ENCODE data around the gene CLCN2. TPM values are rescaled to one million over a fixed set of nuclear protein-coding genes. Genes with fewer than 3 reads are reported as not detected.

Gene CLCN2
- total RNA-seq, 1 experiment from 2014 or later = 21.6 TPM

DNA sequence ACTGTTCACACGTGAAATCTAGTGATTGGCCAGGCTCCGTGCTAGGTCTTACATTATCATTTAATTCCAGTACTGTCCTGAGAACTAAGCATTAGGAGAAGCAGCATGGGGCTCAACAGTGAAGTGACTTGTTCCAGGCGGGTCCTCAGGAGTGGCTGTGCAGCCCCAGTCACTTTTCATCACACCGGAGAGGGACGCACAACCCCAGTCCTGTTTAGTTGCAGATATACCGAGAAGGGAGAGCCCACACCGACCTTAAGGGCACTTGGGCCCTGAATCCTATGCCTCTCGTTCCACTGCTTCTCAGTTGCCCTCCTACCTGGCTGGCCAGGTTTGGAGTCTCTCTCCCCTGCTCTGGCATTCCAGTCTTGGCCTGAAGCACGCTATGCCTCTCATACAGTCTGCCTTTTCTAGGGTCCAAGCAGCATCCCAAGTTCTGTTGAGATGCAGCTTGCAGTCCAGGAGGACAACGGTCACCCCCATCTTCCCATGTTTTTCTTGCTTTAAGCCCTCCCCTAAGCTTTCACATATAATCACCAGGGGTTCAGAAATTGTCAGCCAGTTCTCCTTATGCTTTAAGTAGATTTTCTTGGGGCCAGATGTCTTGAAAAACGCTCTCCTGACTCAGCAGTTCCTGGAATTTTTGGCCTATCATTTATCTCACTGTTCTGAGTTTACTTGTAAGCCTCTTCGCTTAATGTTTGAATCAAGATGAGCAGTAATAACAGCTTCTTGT lies 13.9 kb downstream of the CLCN2 start:
- Histone ChIP-seq H3K36me3 (ENCODE audit: control insufficient read depth in 1 of 2, insufficient read depth in 2 of 2, low read length in 2 of 2) (peaks cover 5 to 12% of the 10 kb centered on the region in 2 experiments; a peak in 2 of 4 replicates), H3K9ac (ENCODE audit: low read length) (no peak overlapping the region), H3K27ac (ENCODE audit: low read depth, low read length) (no peak overlapping the region), H3K4me1 (ENCODE audit: control insufficient read depth in 1 of 2, insufficient read depth in 2 of 2, low read length in 2 of 2) (peaks cover 9 to 14% of the 10 kb centered on the region in 2 experiments), H3K27me3 (ENCODE audit: insufficient read depth, low read length) (no peaks in the 10 kb centered on the region), H3K4me3 (replicated peaks in 1 of 2; ENCODE audit: low read depth in 1 of 2, low read length in 2 of 2) (no peak overlapping the region), H3K9me2 (ENCODE audit: insufficient read depth) (no peaks in the 10 kb centered on the region), H3K9me3 (ENCODE audit: control insufficient read depth in 1 of 2, insufficient read depth in 1 of 2, low read depth in 1 of 2, low read length in 2 of 2) (no peaks in the 10 kb centered on the region), H3K79me2 (ENCODE audit: insufficient read depth, low read length) (no peaks in the 10 kb centered on the region), H3K4me2 (ENCODE audit: low read length) (no peak overlapping the region), H4K20me1 (ENCODE audit: insufficient read depth) (no peaks in the 10 kb centered on the region), H2AFZ (ENCODE audit: low read depth, low read length, poor library complexity, severe bottlenecking) (no peak overlapping the region)
- CTCF ChIA-PET = no interaction called here
- no peak for DNase-seq (ENCODE audit: low read depth, low spot score)
- intact Hi-C loops (cut with micrococcal nuclease) = no loop called here
- RAD21 ChIA-PET (ENCODE audit: low non-redundant PET in 1 of 2, low total read pairs in 2 of 2, uncharacterized antibody in 2 of 2, unreplicated experiment in 2 of 2) = no interaction called here
- TSS peak; percentile 24 for BruUV-seq (replicated peaks)
- ATAC-seq = no peak
- POLR2A ChIA-PET = no interaction called here
- no peak for TF ChIP-seq CEBPB (IDR thresholded peaks at IDR 0.05; ENCODE audit: low read depth)
- TF ChIP-seq POLR2AphosphoS5 (IDR thresholded peaks at IDR 0.05; ENCODE audit: low read depth, low read length) = 0 out of 2 replicates have a peak, but pooled peaks have one; percentile 17

DNA sequence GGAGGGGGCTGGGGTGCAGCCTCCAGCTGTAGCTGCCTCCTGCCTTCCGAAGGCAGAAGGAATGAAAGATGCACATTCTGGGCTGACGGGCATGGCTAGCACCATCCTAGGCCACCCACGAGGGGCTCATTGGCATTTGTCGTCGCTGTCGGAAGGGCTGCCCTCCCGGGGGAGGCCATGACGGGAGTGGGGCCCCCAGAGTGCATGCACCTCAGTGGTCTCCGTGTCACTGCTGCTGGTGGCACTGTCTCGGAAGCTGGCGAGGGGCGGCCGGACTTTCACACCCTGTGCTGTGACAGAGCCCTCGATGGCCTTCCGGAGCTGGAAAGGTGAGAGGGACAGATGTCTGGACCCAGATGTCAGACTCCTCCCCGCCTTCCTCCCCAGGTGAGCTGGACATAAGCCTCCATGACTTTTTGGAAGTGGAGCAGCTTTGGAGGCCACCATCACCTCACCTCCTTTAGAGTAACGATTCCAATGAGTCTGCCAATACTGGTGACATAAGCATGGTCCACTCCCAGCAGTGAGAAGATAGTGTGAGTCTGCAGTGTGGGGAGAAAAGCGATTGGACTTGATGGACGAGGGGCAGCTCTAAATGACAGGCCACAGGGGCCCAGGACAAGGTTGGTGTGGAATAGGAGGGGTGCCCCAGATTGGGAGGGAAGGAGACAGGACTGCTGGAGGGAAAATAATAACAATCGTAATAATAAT lies 14.8 kb downstream of the CLCN2 start:
- Histone ChIP-seq H3K27me3 (ENCODE audit: insufficient read depth, low read length) (no peaks in the 10 kb centered on the region), H3K9ac (ENCODE audit: low read length) (no peak overlapping the region), H3K79me2 (ENCODE audit: insufficient read depth, low read length) (no peaks in the 10 kb centered on the region), H3K27ac (ENCODE audit: low read depth, low read length) (0 out of 2 replicates have a peak overlapping the region, but pooled peaks have one; percentile 40), H3K4me3 (replicated peaks in 1 of 2; ENCODE audit: low read depth in 1 of 2, low read length in 2 of 2) (no peak overlapping the region), H3K4me1 (ENCODE audit: control insufficient read depth in 1 of 2, insufficient read depth in 2 of 2, low read length in 2 of 2) (peaks cover 9 to 14% of the 10 kb centered on the region in 2 experiments), H3K9me3 (ENCODE audit: control insufficient read depth in 1 of 2, insufficient read depth in 1 of 2, low read depth in 1 of 2, low read length in 2 of 2) (no peaks in the 10 kb centered on the region), H3K36me3 (ENCODE audit: control insufficient read depth in 1 of 2, insufficient read depth in 2 of 2, low read length in 2 of 2) (peaks cover 5 to 9% of the 10 kb centered on the region in 2 experiments; a peak in 2 of 4 replicates), H3K4me2 (ENCODE audit: low read length) (0 out of 2 replicates have a peak overlapping the region, but pooled peaks have one; percentile 25), H4K20me1 (ENCODE audit: insufficient read depth) (no peaks in the 10 kb centered on the region), H3K9me2 (ENCODE audit: insufficient read depth) (no peaks in the 10 kb centered on the region), H2AFZ (ENCODE audit: low read depth, low read length, poor library complexity, severe bottlenecking) (no peak overlapping the region)
- no peak for DNase-seq (ENCODE audit: low read depth, low spot score)
- ChIA-PET POLR2A (interaction anchor here (1.3 kb wide), 1 partner anchor 12 kb away, joined by 4 read pairs; no protein-coding TSS in a partner anchor), CTCF (no interaction called here), RAD21 (ENCODE audit: low non-redundant PET in 1 of 2, low total read pairs in 2 of 2, uncharacterized antibody in 2 of 2, unreplicated experiment in 2 of 2) (no interaction called here)
- intact Hi-C loops (cut with micrococcal nuclease) = no loop called here
- TF ChIP-seq RAD21 (IDR thresholded peaks at IDR 0.05; ENCODE audit: low read depth) = no peak
- no peak for TF ChIP-seq ATF3 (IDR thresholded peaks at IDR 0.05)
- no TSS peak for BruUV-seq (replicated peaks)
- ATAC-seq = no peak
